HG02610 (cell line): ENCODE data around the gene CLK2.
A peak's percentile ranks its signal among the peaks of the same experiment; 100 is the strongest.

ENCODE experiments used
- ATAC-seq: cut with Tn5 transposase; IDR thresholded peaks from one replicate; pipeline ENCODE4 v1.9.1; 2021; ENCODE audit warnings: mild to moderate bottlenecking, moderate library complexity; ENCODE audit not compliant: unreplicated experiment

Gene CLK2

GRCh38 chr1:155273343-155274245 is at the start of gene CLK2:
Gene CLK2 (minus strand): TSS chr1:155273504. CDS start chr1:155270977, 2,527 bp downstream.
- peak; percentile 86 for ATAC-seq

GRCh38 chr1:155322571-155322952 is 49.3 kb upstream of the CLK2 start:
- ATAC-seq = no peak

GRCh38 chr1:155321639-155322503 is 48.6 kb upstream of the CLK2 start:
- ATAC-seq = no peak

GRCh38 chr1:155320661-155321617 is 47.6 kb upstream of the CLK2 start, which contains the start of gene RUSC1:
Gene RUSC1 (plus strand): TSS chr1:155320894. CDS start chr1:155321774, 880 bp downstream.
- ATAC-seq = peak; percentile 29

GRCh38 chr1:155320252-155320651 is 46.9 kb upstream of the CLK2 start:
- ATAC-seq = no peak

- no peak for ATAC-seq
Observed at GRCh38 chr1:155319536-155319935, 46.2 kb upstream of the CLK2 start.

GRCh38 chr1:155318082-155318481 is 44.8 kb upstream of the CLK2 start:
- no peak for ATAC-seq

- no peak for ATAC-seq
Observed at GRCh38 chr1:155316922-155317321, 43.6 kb upstream of the CLK2 start.

GRCh38 chr1:155313261-155313660 is 40.0 kb upstream of the CLK2 start:
- ATAC-seq = no peak

- no peak for ATAC-seq
Observed at GRCh38 chr1:155309423-155310021, 36.2 kb upstream of the CLK2 start.

GRCh38 chr1:155308493-155309422 is 35.5 kb upstream of the CLK2 start, which contains the start of gene FDPS:
Gene FDPS (plus strand): TSS chr1:155308866. CDS start chr1:155309790, 924 bp downstream.
- peak; percentile 94 for ATAC-seq

- ATAC-seq = no peak
Observed at GRCh38 chr1:155307247-155307740, 34.0 kb upstream of the CLK2 start.

GRCh38 chr1:155305881-155306391 is 32.6 kb upstream of the CLK2 start:
- no peak for ATAC-seq

- ATAC-seq = no peak
Observed at GRCh38 chr1:155304558-155305063, 31.3 kb upstream of the CLK2 start.

- ATAC-seq = no peak
Observed at GRCh38 chr1:155301342-155301841, 28.1 kb upstream of the CLK2 start, which contains the start of gene PKLR. Gene PKLR (minus strand): TSS chr1:155301438. CDS start chr1:155301395, 43 bp downstream.

GRCh38 chr1:155300553-155301329 is 27.4 kb upstream of the CLK2 start:
- no peak for ATAC-seq

- no peak for ATAC-seq
Observed at GRCh38 chr1:155300024-155300423, 26.7 kb upstream of the CLK2 start.
